KMS-11 (cell line): ENCODE data around the gene RAB19.

Source experiments
- H2AFZ ChIP-seq: fragments of 200-600 bp; sonication (generic); 2 replicates; pipeline ENCODE4 v1.6.1; 2016; ENCODE audit warnings: antibody characterized with exemption, mixed run types, low read depth
- H3K27ac ChIP-seq: fragments of 200-600 bp; sonication (generic); 2 replicates; pipeline ENCODE4 v1.6.1; 2016; ENCODE audit warnings: mild to moderate bottlenecking, mixed run types
- H3K27me3 ChIP-seq: fragments of 200-600 bp; sonication (generic); 2 replicates; pipeline ENCODE4 v1.6.1; 2017; ENCODE audit warnings: mild to moderate bottlenecking, low read depth, mixed run types, moderate library complexity; ENCODE audit not compliant: insufficient read depth
- H3K36me3 ChIP-seq: fragments of 200-600 bp; sonication (generic); 2 replicates; pipeline ENCODE4 v1.6.1; 2017; ENCODE audit warnings: mild to moderate bottlenecking, mixed run types; ENCODE audit not compliant: insufficient read depth
- H3K4me1 ChIP-seq: fragments of 200-600 bp; sonication (generic); 2 replicates; pipeline ENCODE4 v1.6.1; 2016; ENCODE audit warnings: mild to moderate bottlenecking, low read depth, mixed run types; ENCODE audit not compliant: poor library complexity, severe bottlenecking
- H3K4me2 ChIP-seq: fragments of 200-600 bp; sonication (generic); 2 replicates; pipeline ENCODE4 v1.7.0; 2016; ENCODE audit warnings: mild to moderate bottlenecking, mixed run types
- H3K4me3 ChIP-seq: fragments of 200-600 bp; sonication (generic); IDR thresholded peaks from 2 replicates; pipeline ENCODE4 v1.6.1; 2017; ENCODE audit warnings: low read depth, low read length, mixed read lengths; ENCODE audit not compliant: insufficient read depth
- H3K79me2 ChIP-seq: fragments of 200-600 bp; sonication (generic); 2 replicates; pipeline ENCODE4 v1.6.1; 2016; ENCODE audit warnings: low read depth, mixed run types; ENCODE audit not compliant: insufficient read depth
- H3K9ac ChIP-seq: fragments of 200-600 bp; sonication (generic); 2 replicates; pipeline ENCODE4 v1.6.1; 2016; ENCODE audit warnings: mild to moderate bottlenecking, mixed run types
- H4K20me1 ChIP-seq: fragments of 200-600 bp; sonication (generic); 2 replicates; pipeline ENCODE4 v1.6.1; 2016; ENCODE audit warnings: mild to moderate bottlenecking, mixed run types; ENCODE audit not compliant: insufficient read depth
- TF ChIP-seq, protein P1 (sequence below): fragments of 200-600 bp; sonication (generic); conservative IDR thresholded peaks from 2 replicates; pipeline ENCODE4 v1.6.1; 2017; ENCODE audit warnings: low read depth, mild to moderate bottlenecking, antibody characterized with exemption, low read length, moderate library complexity, mixed read lengths

The RAB19 gene

GRCh38 chr7:140390034-140390433 lies 13.8 kb upstream of the RAB19 start:
- H3K9ac ChIP-seq = no peak overlapping the region
- no peaks in the 10 kb centered on the region for H3K79me2 ChIP-seq
- no peak overlapping the region for H3K4me3 ChIP-seq
- H3K27me3 ChIP-seq = peaks cover 24% of the 10 kb centered on the region; the same call in 1 of the 2 replicates
- no peak overlapping the region for H2AFZ ChIP-seq
- H3K4me2 ChIP-seq = peak overlapping the region; percentile 55; the same call in 1 of the 2 replicates
- TF ChIP-seq, protein P1, sequence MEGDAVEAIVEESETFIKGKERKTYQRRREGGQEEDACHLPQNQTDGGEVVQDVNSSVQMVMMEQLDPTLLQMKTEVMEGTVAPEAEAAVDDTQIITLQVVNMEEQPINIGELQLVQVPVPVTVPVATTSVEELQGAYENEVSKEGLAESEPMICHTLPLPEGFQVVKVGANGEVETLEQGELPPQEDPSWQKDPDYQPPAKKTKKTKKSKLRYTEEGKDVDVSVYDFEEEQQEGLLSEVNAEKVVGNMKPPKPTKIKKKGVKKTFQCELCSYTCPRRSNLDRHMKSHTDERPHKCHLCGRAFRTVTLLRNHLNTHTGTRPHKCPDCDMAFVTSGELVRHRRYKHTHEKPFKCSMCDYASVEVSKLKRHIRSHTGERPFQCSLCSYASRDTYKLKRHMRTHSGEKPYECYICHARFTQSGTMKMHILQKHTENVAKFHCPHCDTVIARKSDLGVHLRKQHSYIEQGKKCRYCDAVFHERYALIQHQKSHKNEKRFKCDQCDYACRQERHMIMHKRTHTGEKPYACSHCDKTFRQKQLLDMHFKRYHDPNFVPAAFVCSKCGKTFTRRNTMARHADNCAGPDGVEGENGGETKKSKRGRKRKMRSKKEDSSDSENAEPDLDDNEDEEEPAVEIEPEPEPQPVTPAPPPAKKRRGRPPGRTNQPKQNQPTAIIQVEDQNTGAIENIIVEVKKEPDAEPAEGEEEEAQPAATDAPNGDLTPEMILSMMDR = no peak
- no peaks in the 10 kb centered on the region for H3K36me3 ChIP-seq
- peaks cover 22% of the 10 kb centered on the region for H3K4me1 ChIP-seq
- no peak overlapping the region for H3K27ac ChIP-seq
- peaks cover 13% of the 10 kb centered on the region for H4K20me1 ChIP-seq

DNA sequence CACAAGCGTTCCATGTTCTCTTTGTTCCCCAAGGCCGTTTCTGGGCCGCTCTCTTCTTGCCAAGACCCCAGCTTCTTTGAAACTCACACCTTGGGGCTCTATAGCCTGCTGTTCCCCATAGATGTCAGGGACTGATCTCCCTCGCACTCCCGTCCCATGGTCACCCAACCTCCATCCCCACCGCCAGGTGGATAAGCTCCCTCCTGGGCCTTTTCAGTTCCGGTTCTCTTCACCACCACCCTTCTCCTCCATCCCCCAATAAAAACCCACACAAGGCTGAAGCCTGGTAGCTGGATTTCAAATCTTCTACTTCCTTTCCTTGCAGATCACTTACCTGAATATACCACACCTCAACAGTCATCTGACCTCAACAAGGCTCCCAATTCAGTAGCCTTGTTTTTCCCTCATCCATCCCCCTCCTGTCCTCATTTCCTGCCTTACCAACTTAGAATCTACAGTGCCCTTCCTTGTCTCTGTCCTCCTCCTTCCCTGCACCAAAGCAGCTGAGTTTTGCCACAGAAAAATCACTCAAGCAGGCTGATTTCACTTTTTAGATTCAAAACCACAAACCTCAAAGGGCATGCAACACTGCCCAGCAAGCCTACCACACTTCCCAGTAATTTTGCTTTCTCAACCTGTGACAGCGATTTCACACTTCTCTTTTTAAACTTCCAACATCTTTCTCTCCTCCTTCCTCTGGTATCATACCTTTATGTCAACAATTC lies 13.2 kb upstream of the RAB19 start:
- H3K27ac ChIP-seq = no peak overlapping the region
- H3K36me3 ChIP-seq = no peaks in the 10 kb centered on the region
- no peak overlapping the region for H2AFZ ChIP-seq
- H4K20me1 ChIP-seq = peaks cover 13% of the 10 kb centered on the region
- no peak overlapping the region for H3K9ac ChIP-seq
- H3K79me2 ChIP-seq = no peaks in the 10 kb centered on the region
- H3K27me3 ChIP-seq = peaks cover 24% of the 10 kb centered on the region; the same call in 1 of the 2 replicates
- H3K4me2 ChIP-seq = peak overlapping the region; percentile 55
- H3K4me1 ChIP-seq = peaks cover 22% of the 10 kb centered on the region
- H3K4me3 ChIP-seq = no peak overlapping the region
- TF ChIP-seq, protein P1 = no peak

DNA sequence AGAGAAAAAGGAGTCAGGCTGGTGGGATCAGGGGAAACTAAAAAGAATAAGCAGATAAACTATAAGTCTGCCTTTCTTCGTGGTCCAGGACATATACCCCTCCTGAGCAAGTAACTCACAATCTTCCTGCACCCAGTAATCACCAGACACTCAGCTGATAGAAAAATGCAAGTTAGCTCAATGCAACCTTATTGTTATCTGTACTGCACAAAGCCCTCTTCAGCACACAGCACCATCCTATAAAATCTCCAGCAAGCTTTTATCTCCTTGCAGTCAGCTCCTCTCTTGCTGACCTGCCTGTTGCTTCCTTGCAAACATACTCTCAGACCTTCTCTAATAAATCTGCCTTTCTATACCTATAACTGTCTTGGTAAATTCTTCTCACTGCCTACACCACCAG lies 12.2 kb upstream of the RAB19 start:
- no peak overlapping the region for H3K27ac ChIP-seq
- H2AFZ ChIP-seq = no peak overlapping the region
- H3K9ac ChIP-seq = no peak overlapping the region
- H4K20me1 ChIP-seq = peaks cover 13% of the 10 kb centered on the region
- no peaks in the 10 kb centered on the region for H3K36me3 ChIP-seq
- H3K27me3 ChIP-seq = peaks cover 24% of the 10 kb centered on the region; the same call in 1 of the 2 replicates
- no peaks in the 10 kb centered on the region; the same call in 1 of the 2 replicates for H3K79me2 ChIP-seq
- no peak overlapping the region for H3K4me2 ChIP-seq
- TF ChIP-seq, protein P1 = no peak
- no peak overlapping the region for H3K4me3 ChIP-seq
- H3K4me1 ChIP-seq = peaks cover 22% of the 10 kb centered on the region

DNA sequence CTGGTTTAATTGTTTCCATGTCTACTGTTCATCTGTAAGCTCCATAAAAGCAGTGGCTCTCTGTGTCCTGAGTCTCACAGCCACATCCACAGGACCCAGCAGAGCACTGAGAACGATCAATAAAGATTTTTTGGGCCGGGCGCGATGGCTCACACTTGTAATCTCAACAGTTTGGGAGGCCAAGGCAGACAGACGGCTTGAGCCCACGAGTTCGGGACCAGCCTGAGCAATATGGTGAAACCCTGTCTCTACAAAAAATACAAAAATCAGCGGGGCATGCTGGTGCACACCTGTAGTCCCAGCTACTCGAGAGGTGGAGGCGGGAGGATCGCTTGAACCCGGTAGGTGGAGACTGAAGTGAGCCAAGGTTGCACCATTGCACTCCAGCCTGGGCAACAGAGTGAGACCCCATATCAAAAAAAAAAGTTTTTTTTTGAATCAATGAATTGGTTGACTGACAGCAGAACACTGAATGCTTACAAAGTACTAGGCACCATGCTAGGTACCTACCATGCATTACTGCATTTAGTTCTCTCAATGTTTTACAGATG lies 10.0 kb upstream of the RAB19 start:
- Histone ChIP-seq H3K27me3 (peaks cover 24% of the 10 kb centered on the region; the same call in 1 of the 2 replicates), H3K4me2 (no peak overlapping the region), H3K4me3 (no peak overlapping the region), H3K79me2 (no peaks in the 10 kb centered on the region; the same call in 1 of the 2 replicates), H2AFZ (no peak overlapping the region), H3K27ac (no peak overlapping the region), H4K20me1 (peaks cover 13% of the 10 kb centered on the region), H3K4me1 (peaks cover 26% of the 10 kb centered on the region), H3K9ac (no peak overlapping the region), H3K36me3 (no peaks in the 10 kb centered on the region)
- TF ChIP-seq, protein P1 = no peak
